Erythroblast (primary cell): Measurements from ENCODE around the gene RIOK1.
A peak's percentile ranks its signal among the peaks of the same experiment; 100 is the strongest.

ENCODE experiments used
- DNase-seq, 2 experiments: peaks; one replicate each; lab custom pipeline; 2025; lab: John Stamatoyannopoulos, UW
- GATA1 ChIP-seq: IDR thresholded peaks from 2 replicates; pipeline ENCODE4 v1.6.1; 2011; ENCODE audit warnings: low read depth, mild to moderate bottlenecking, control low read depth, low read length, moderate library complexity
- POLR2A ChIP-seq: IDR thresholded peaks from 2 replicates; pipeline ENCODE4 v1.6.1; 2011; ENCODE audit warnings: mild to moderate bottlenecking, low read length

Gene RIOK1

DNA sequence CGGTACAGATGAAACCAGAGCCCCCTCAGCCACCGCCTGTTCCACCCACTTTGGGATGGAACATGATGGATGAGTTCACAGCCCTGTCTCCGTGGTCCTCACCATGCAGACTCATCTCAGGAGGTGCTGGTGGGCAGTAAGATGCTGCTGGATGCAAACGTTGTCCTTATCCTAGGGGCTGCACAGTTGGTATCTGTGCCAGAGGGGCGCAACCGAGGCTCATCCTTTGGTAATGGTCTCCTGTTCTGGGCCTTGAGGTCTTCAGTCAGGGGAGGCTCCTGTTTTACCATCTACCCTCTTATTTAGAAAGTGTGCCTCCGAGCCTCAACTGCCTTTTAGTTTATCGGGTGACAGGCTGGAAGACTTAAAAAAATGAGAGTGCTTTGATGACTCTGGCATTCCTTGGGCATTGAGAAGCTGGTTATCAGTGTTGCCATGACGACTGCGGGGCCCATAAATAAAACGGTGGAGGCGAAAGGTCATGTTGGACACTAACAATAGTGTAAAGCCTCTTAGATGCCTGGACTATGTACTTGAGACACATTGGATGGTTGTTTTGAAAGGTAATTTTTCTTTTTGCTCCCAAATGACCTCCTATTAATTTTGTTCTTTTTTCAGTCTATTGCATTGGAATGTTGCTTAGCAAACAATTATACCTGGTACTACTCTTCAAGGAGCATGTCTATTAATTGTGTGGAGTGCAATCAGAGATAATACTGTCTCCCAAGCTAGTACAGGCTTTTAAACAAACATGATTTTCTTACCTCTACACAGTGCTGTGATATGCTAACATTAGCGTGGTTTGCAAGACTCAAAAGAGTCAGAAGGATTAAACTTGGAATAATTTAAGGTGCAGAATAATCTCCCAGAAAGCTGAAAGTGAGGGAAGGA is 77.6 kb downstream of the RIOK1 start:
- TF ChIP-seq POLR2A, result no peak
- TF ChIP-seq GATA1, result no peak
- peak; percentile 35 to 59 for DNase-seq
